ENCODE results near the gene ZFYVE26.

Gene ZFYVE26

DNA sequence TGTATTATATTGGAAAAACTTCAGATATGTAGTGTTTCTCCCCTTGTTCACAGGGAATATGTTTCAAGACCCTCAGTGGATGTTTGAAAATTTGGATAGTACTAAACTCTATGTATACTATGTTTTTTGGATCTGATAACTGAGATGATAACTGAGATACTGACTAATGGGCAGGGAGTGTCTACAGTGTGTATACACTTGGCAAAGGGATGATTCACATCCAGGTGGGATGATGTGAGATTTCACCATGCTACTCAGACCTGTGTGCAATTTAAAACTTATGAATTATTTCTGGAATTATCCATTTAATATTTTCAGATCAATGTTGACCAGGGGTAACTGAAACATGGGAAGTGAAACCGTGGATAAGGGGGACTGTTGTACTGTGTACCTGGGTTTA, 17.0 kb upstream of the ZFYVE26 start:
- H2BK5ac ChIP-seq (ENCODE audit: low read length) = no peak overlapping the region
- DNase-seq (ENCODE audit: low spot score) = no peak
- H3K27ac ChIP-seq (replicated peaks; ENCODE audit: low read length) = no peak overlapping the region
- H3K36me3 ChIP-seq (replicated peaks in 1 of 2; ENCODE audit: control insufficient read depth in 2 of 2, insufficient read depth in 2 of 2, low read length in 2 of 2) = peaks cover 2 to 21% of the 10 kb centered on the region in 2 donors
- no peak overlapping the region for H2AFZ ChIP-seq (ENCODE audit: low read length)
- H2BK15ac ChIP-seq (ENCODE audit: low read length) = no peak overlapping the region
- WGBS, 2 donors (ENCODE audit: extremely low coverage in 2 of 2, insufficient read length in 2 of 2, insufficient replicate concordance in 1 of 2) = no CpG with 5 or more reads among the region's 1 CpG
- no peak overlapping the region for H2AK5ac ChIP-seq (ENCODE audit: low read depth, low read length)
- no peak overlapping the region for H2BK120ac ChIP-seq (ENCODE audit: low read depth, low read length)
- H3K9me3 ChIP-seq (replicated peaks in 1 of 2; ENCODE audit: control insufficient read depth in 2 of 2, insufficient read depth in 1 of 2, low read depth in 1 of 2, low read length in 2 of 2) = peaks cover 0 to 3% of the 10 kb centered on the region in 2 donors
- no peak overlapping the region for H3K4ac ChIP-seq (ENCODE audit: low read length)
- no peaks in the 10 kb centered on the region for H3K27me3 ChIP-seq (ENCODE audit: control insufficient read depth in 3 of 3, insufficient read depth in 3 of 3, low read depth in 1 of 3, low read length in 3 of 3)
- no peaks in the 10 kb centered on the region for H3K79me1 ChIP-seq (ENCODE audit: low read depth, low read length)
- H2BK12ac ChIP-seq (ENCODE audit: low read length) = no peak overlapping the region
- H3K23ac ChIP-seq (ENCODE audit: low read depth, low read length, poor library complexity) = no peak overlapping the region
- no peak overlapping the region for H3K4me2 ChIP-seq (ENCODE audit: insufficient read depth, low read length, poor library complexity, severe bottlenecking)
- H3K18ac ChIP-seq (ENCODE audit: low read length) = no peak overlapping the region
- no peak overlapping the region for H4K91ac ChIP-seq (ENCODE audit: low read depth, low read length, poor library complexity)
- H3K4me1 ChIP-seq (ENCODE audit: control insufficient read depth in 2 of 2, insufficient read depth in 1 of 2, low read depth in 1 of 2, low read length in 2 of 2) = no peaks in the 10 kb centered on the region
- no peak overlapping the region for H3K9ac ChIP-seq (ENCODE audit: low read depth, low read length, poor library complexity)
- no peak overlapping the region for H3K14ac ChIP-seq (ENCODE audit: low read length)
- no peak overlapping the region for H3K4me3 ChIP-seq (ENCODE audit: low read length in 2 of 2)
- H4K8ac ChIP-seq (ENCODE audit: low read depth, low read length) = no peak overlapping the region

DNA sequence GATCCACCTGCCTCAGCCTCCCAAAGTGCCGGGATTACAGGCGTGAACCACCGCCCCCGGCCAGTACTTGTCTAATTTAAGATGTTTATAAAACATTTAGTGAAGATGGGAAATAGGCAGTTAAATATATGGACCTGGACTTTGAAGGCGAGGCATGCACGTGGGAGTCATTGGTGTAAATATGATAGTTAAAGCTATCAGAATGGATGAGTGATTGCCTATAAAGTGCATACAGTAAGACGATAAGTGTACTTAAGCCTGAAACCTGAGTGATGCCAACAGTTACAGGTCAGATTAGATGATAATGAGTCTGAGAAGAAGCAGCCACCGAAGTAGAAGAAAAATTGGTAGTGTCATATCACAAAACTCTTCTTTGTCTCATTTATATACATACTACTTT, 14.7 kb upstream of the ZFYVE26 start:
- Histone ChIP-seq H3K4me2 (ENCODE audit: insufficient read depth, low read length, poor library complexity, severe bottlenecking) (no peak overlapping the region), H2AK5ac (ENCODE audit: low read depth, low read length) (no peak overlapping the region), H2BK5ac (ENCODE audit: low read length) (no peak overlapping the region), H3K18ac (ENCODE audit: low read length) (no peak overlapping the region), H3K9me3 (replicated peaks in 1 of 2; ENCODE audit: control insufficient read depth in 2 of 2, insufficient read depth in 1 of 2, low read depth in 1 of 2, low read length in 2 of 2) (peaks cover 0 to 5% of the 10 kb centered on the region in 2 donors), H3K14ac (ENCODE audit: low read length) (no peak overlapping the region), H3K79me1 (ENCODE audit: low read depth, low read length) (no peaks in the 10 kb centered on the region), H4K8ac (ENCODE audit: low read depth, low read length) (no peak overlapping the region), H3K27ac (replicated peaks; ENCODE audit: low read length) (no peak overlapping the region), H4K91ac (ENCODE audit: low read depth, low read length, poor library complexity) (no peak overlapping the region), H2AFZ (ENCODE audit: low read length) (no peak overlapping the region), H2BK15ac (ENCODE audit: low read length) (no peak overlapping the region), H3K23ac (ENCODE audit: low read depth, low read length, poor library complexity) (no peak overlapping the region), H2BK120ac (ENCODE audit: low read depth, low read length) (no peak overlapping the region), H3K4me1 (ENCODE audit: control insufficient read depth in 2 of 2, insufficient read depth in 1 of 2, low read depth in 1 of 2, low read length in 2 of 2) (no peaks in the 10 kb centered on the region), H3K4ac (ENCODE audit: low read length) (no peak overlapping the region), H3K36me3 (replicated peaks in 1 of 2; ENCODE audit: control insufficient read depth in 2 of 2, insufficient read depth in 2 of 2, low read length in 2 of 2) (peaks cover 2 to 33% of the 10 kb centered on the region in 2 donors), H3K9ac (ENCODE audit: low read depth, low read length, poor library complexity) (no peak overlapping the region), H3K4me3 (ENCODE audit: low read length in 2 of 2) (no peak overlapping the region), H2BK12ac (ENCODE audit: low read length) (no peak overlapping the region), H3K27me3 (ENCODE audit: control insufficient read depth in 3 of 3, insufficient read depth in 3 of 3, low read depth in 1 of 3, low read length in 3 of 3) (no peaks in the 10 kb centered on the region)
- DNase-seq (ENCODE audit: low spot score) = no peak
- WGBS, 2 donors (ENCODE audit: extremely low coverage in 2 of 2, insufficient read length in 2 of 2, insufficient replicate concordance in 1 of 2) = no CpG with 5 or more reads among the region's 8 CpGs

DNA sequence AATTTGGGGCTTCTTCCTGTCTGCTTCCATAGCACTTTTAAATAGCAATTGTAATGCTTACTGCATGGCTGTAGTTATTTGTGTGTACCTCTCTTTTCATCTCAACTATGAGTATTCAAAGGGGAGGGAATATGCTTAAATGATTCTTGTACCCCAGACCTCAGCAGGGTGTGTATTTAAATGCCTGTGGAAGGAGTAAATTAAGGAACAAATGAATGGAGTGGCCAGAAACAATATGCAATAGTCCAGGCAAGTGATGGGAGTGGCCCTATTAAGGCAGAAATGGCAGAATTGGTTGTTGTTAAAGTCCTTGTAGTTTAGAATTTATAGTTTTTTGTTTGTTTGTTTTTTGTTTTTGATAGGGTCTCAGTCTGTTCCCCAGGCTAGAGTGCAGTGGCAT, 4.7 kb upstream of the ZFYVE26 start:
- peak overlapping the region in 1 of 2 donors; percentile 70 for H3K4me3 ChIP-seq (ENCODE audit: low read length in 2 of 2)
- H4K91ac ChIP-seq (ENCODE audit: low read depth, low read length, poor library complexity) = no peak overlapping the region
- no peak overlapping the region for H4K8ac ChIP-seq (ENCODE audit: low read depth, low read length)

DNA sequence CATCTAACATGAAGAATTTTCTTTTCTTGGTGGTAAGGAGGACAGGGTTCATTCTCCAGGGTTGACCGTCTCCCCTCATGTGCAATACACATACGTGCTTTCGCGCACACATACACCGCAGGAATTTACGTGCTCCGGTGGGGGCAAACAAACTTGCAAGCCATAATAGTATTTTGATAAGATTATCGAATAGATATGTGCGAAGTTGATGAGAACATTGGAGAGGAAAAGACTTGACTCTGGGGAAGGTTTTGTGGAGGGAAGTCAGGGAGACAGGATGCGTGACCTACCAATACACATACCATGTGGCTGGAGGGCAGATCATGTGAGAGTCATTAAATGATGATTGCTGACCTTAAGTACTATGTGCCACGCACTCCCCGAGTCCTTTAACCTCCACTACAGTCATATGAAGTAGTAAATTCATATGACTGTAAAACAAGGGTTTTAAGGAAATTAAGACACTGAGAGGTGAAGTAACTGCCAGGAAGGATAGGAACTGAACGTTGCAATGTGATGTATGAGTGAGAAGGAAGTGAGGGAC, 4.1 kb upstream of the ZFYVE26 start:
- Histone ChIP-seq H3K79me1 (ENCODE audit: low read depth, low read length) (no peaks in the 10 kb centered on the region), H2BK12ac (ENCODE audit: low read length) (no peak overlapping the region), H3K27me3 (ENCODE audit: control insufficient read depth in 3 of 3, insufficient read depth in 3 of 3, low read depth in 1 of 3, low read length in 3 of 3) (no peaks in the 10 kb centered on the region), H2BK15ac (ENCODE audit: low read length) (no peak overlapping the region), H4K91ac (ENCODE audit: low read depth, low read length, poor library complexity) (no peak overlapping the region), H2AK5ac (ENCODE audit: low read depth, low read length) (no peak overlapping the region), H3K36me3 (replicated peaks in 1 of 2; ENCODE audit: control insufficient read depth in 2 of 2, insufficient read depth in 2 of 2, low read length in 2 of 2) (peaks cover 0 to 16% of the 10 kb centered on the region in 2 donors), H3K14ac (ENCODE audit: low read length) (no peak overlapping the region), H3K23ac (ENCODE audit: low read depth, low read length, poor library complexity) (no peak overlapping the region), H3K9ac (ENCODE audit: low read depth, low read length, poor library complexity) (no peak overlapping the region), H3K27ac (replicated peaks; ENCODE audit: low read length) (no peak overlapping the region), H4K8ac (ENCODE audit: low read depth, low read length) (no peak overlapping the region), H3K4me1 (ENCODE audit: control insufficient read depth in 2 of 2, insufficient read depth in 1 of 2, low read depth in 1 of 2, low read length in 2 of 2) (peaks cover 6% of the 10 kb centered on the region in 2 donors), H2BK120ac (ENCODE audit: low read depth, low read length) (no peak overlapping the region), H3K4me3 (ENCODE audit: low read length in 2 of 2) (peak overlapping the region in 1 of 2 donors; percentile 70), H2AFZ (ENCODE audit: low read length) (peak overlapping the region; percentile 85), H3K4me2 (ENCODE audit: insufficient read depth, low read length, poor library complexity, severe bottlenecking) (peak overlapping the region; percentile 58), H2BK5ac (ENCODE audit: low read length) (no peak overlapping the region), H3K18ac (ENCODE audit: low read length) (no peak overlapping the region), H3K9me3 (replicated peaks in 1 of 2; ENCODE audit: control insufficient read depth in 2 of 2, insufficient read depth in 1 of 2, low read depth in 1 of 2, low read length in 2 of 2) (no peaks in the 10 kb centered on the region), H3K4ac (ENCODE audit: low read length) (no peak overlapping the region)
- 100% methylated on average over 2 of the region's 13 CpGs; no CpG with 5 or more reads in 1 of the 2 donors for WGBS, 2 donors (ENCODE audit: extremely low coverage in 2 of 2, insufficient read length in 2 of 2, insufficient replicate concordance in 1 of 2)
- no peak for DNase-seq (ENCODE audit: low spot score)

More for the DNA sequence above, 4.7 kb upstream of the ZFYVE26 start:
- Histone ChIP-seq H2BK120ac (ENCODE audit: low read depth, low read length) (no peak overlapping the region), H3K9me3 (replicated peaks in 1 of 2; ENCODE audit: control insufficient read depth in 2 of 2, insufficient read depth in 1 of 2, low read depth in 1 of 2, low read length in 2 of 2) (no peaks in the 10 kb centered on the region), H2AK5ac (ENCODE audit: low read depth, low read length) (no peak overlapping the region), H2BK15ac (ENCODE audit: low read length) (no peak overlapping the region), H3K27me3 (ENCODE audit: control insufficient read depth in 3 of 3, insufficient read depth in 3 of 3, low read depth in 1 of 3, low read length in 3 of 3) (no peaks in the 10 kb centered on the region), H3K9ac (ENCODE audit: low read depth, low read length, poor library complexity) (no peak overlapping the region), H3K27ac (replicated peaks; ENCODE audit: low read length) (no peak overlapping the region), H3K36me3 (replicated peaks in 1 of 2; ENCODE audit: control insufficient read depth in 2 of 2, insufficient read depth in 2 of 2, low read length in 2 of 2) (peaks cover 0 to 22% of the 10 kb centered on the region in 2 donors), H3K79me1 (ENCODE audit: low read depth, low read length) (no peaks in the 10 kb centered on the region), H3K18ac (ENCODE audit: low read length) (no peak overlapping the region), H3K23ac (ENCODE audit: low read depth, low read length, poor library complexity) (no peak overlapping the region), H2AFZ (ENCODE audit: low read length) (peak overlapping the region; percentile 6), H2BK12ac (ENCODE audit: low read length) (no peak overlapping the region), H3K4me1 (ENCODE audit: control insufficient read depth in 2 of 2, insufficient read depth in 1 of 2, low read depth in 1 of 2, low read length in 2 of 2) (peaks cover 4% of the 10 kb centered on the region in 2 donors), H3K4me2 (ENCODE audit: insufficient read depth, low read length, poor library complexity, severe bottlenecking) (no peak overlapping the region), H2BK5ac (ENCODE audit: low read length) (no peak overlapping the region), H3K14ac (ENCODE audit: low read length) (no peak overlapping the region), H3K4ac (ENCODE audit: low read length) (no peak overlapping the region)
- no peak for DNase-seq (ENCODE audit: low spot score)
